ENCODE data around the gene PCGF2. TPM values are rescaled to one million over a fixed set of nuclear protein-coding genes. Genes with fewer than 3 reads are reported as not detected.
A peak's percentile ranks its signal among the peaks of the same experiment; 100 is the strongest.

PCGF2 gene
- total RNA-seq, 1 donor from 2014 or later, result 20.8 TPM

DNA sequence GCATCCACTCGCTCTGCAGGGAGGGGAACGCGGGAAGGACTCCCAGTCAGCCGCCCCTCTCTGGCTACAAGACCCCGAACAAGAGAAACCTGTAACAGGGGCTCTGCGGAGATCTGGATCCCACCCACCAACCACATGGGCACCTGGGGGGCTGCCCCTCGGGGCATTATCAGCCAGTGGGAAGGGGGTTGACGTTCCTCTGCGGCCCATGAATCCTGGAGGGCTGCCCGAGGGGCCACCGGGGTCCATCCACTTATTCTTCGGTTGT, 1.8 kb upstream of the PCGF2 start:
- H3K36me3 ChIP-seq (ENCODE audit: control insufficient read depth, insufficient read depth, low read length), result peaks cover 1% of the 10 kb centered on the region
- no peaks in the 10 kb centered on the region for H3K27me3 ChIP-seq (ENCODE audit: control insufficient read depth, insufficient read depth, low read length)
- TF ChIP-seq, protein P1, sequence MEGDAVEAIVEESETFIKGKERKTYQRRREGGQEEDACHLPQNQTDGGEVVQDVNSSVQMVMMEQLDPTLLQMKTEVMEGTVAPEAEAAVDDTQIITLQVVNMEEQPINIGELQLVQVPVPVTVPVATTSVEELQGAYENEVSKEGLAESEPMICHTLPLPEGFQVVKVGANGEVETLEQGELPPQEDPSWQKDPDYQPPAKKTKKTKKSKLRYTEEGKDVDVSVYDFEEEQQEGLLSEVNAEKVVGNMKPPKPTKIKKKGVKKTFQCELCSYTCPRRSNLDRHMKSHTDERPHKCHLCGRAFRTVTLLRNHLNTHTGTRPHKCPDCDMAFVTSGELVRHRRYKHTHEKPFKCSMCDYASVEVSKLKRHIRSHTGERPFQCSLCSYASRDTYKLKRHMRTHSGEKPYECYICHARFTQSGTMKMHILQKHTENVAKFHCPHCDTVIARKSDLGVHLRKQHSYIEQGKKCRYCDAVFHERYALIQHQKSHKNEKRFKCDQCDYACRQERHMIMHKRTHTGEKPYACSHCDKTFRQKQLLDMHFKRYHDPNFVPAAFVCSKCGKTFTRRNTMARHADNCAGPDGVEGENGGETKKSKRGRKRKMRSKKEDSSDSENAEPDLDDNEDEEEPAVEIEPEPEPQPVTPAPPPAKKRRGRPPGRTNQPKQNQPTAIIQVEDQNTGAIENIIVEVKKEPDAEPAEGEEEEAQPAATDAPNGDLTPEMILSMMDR (IDR thresholded peaks at IDR 0.05; ENCODE audit: insufficient read depth, low read length, poor library complexity, severe bottlenecking), result no peak
- no peak for DNase-seq (ENCODE audit: low read depth)
- H3K4me3 ChIP-seq (ENCODE audit: low read depth, low read length), result peak overlapping the region; percentile 93

DNA sequence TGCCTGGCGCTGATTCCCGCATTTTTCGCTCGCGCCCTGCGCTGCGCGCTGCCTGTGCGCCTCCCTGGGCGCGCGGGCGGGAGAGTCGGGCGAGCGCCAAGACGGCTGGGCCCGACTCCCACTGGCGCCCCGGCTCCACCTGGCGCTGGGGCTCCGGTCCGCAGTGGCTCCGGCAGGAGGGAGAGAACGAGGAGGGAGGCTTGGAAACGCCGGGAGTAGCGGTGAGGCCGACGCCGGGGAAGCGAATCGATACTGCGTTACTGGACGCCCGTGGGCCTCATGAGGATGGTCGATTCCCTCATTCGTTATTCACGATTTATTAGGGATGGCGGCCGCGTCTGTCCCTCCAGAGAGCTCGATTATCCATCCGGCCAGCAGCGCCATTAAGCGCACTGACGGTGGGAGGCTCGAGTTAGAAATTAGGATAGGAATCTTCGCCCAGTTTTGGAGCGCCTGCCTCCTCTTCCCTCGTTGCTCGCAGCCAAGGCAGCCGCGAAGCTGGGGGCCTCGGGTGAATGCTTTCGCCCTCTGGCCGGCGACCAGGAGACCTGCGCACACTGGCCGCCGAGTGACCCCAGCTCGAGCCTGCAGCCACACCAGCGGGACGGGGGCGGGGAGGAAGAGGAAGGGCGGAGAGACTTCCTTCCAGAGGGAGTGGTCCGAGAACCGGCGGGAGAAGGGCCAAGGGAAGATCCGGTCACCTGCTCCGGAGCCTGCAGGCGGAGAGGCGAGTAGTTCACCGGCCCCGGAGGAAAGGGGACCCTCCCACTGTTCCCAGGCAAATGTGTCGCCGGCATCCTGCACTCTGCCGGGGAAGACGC, 1.3 kb upstream of the PCGF2 start:
- Histone ChIP-seq H3K36me3 (ENCODE audit: control insufficient read depth, insufficient read depth, low read length) (no peaks in the 10 kb centered on the region), H3K27me3 (ENCODE audit: control insufficient read depth, insufficient read depth, low read length) (no peaks in the 10 kb centered on the region), H3K4me3 (ENCODE audit: low read depth, low read length) (peak overlapping the region; percentile 93)
- DNase-seq (ENCODE audit: low read depth), result peak; percentile 43
- TF ChIP-seq, protein P1 (IDR thresholded peaks at IDR 0.05; ENCODE audit: insufficient read depth, low read length, poor library complexity, severe bottlenecking), result no peak

DNA sequence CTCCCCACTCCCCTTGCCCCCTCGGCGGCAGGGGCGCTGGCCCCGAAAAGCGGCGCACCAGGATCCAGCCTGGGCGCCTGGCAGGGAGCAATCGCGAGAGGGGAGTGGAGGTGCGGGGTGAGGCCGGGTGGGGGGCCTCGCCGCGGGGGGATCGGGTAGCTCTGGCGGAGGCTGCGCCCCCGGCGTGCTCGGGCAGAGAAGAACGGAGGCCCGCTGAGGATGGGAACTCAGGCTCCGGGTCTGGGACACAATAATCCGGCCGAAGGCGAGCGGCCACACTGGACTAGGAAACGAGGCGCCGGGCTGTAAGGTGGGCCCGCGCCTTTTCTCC, 721 bp upstream of the PCGF2 start:
- no peaks in the 10 kb centered on the region for H3K27me3 ChIP-seq (ENCODE audit: control insufficient read depth, insufficient read depth, low read length)
- no peak for DNase-seq (ENCODE audit: low read depth)
- TF ChIP-seq, protein P1 (IDR thresholded peaks at IDR 0.05; ENCODE audit: insufficient read depth, low read length, poor library complexity, severe bottlenecking), result no peak
- no peaks in the 10 kb centered on the region for H3K36me3 ChIP-seq (ENCODE audit: control insufficient read depth, insufficient read depth, low read length)
- H3K4me3 ChIP-seq (ENCODE audit: low read depth, low read length), result peak overlapping the region; percentile 93

DNA sequence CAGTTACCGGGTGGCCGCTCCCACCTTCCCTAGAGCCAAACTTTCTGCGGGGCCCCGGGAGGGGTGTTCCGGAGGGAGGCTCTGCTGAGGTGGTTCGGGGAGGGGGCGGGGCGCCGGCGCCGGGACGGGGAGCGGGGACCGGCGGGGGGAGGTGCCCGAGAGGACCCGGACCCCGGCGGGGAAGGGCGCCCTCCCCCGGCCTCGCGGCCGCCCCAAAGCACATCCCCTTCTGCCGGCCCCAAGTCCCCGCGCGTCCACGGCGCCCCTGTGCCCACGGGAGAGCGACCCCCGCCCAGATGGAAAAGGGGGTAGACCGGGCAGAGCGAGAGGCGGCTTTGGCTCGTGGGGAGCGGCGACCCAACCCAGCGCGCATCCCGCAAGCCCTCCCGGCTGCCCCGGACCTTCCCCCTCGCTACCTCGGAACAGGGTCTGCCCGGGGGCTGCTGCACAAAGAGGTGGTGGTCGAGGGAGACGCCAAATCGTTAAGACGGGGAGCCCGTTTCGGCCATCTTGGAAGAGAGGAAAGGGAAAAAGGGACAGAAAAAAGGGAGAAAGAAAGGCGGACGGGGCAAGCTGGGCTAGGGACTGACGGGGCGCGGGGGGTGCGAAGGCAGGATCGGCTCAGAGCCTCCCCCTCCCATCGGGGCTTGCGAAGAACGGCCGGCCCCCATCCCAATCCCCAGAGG, 530 bp downstream of the PCGF2 start:
- Histone ChIP-seq H3K4me3 (ENCODE audit: low read depth, low read length) (peak overlapping the region; percentile 93), H3K27me3 (ENCODE audit: control insufficient read depth, insufficient read depth, low read length) (no peaks in the 10 kb centered on the region), H3K36me3 (ENCODE audit: control insufficient read depth, insufficient read depth, low read length) (no peaks in the 10 kb centered on the region)
- no peak for DNase-seq (ENCODE audit: low read depth)
- TF ChIP-seq, protein P1 (IDR thresholded peaks at IDR 0.05; ENCODE audit: insufficient read depth, low read length, poor library complexity, severe bottlenecking), result no peak

DNA sequence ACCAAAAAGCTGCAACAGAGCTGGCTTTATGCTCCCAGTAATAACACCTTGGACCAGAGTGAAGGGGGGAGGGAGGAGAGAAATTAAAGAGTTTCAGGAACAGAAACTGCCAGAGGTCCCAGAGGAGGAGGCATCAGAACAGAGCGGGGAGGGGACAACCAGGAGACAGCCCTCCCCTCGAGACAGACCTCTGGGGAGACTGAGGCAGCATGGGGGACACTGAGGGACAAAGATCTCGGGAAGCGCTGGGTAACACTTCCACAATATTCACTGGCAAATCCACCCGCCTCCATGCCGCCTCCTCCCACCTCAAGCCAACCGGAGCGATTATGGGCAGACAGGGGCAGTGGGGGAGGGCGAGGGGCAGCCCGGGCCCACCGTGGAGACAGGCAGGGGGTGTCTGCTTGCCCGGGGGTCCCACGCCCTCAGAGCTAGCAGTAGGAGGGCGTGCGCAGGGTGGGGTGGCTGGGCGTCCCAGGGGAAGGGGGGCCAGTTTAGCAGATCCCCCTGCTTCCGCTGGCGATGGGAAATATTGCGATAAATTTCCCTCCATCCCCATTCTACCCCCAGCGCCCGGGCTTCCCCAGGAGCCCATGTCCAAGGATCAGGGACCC, 1.2 kb downstream of the PCGF2 start:
- no peak for DNase-seq (ENCODE audit: low read depth)
- Histone ChIP-seq H3K27me3 (ENCODE audit: control insufficient read depth, insufficient read depth, low read length) (no peaks in the 10 kb centered on the region), H3K36me3 (ENCODE audit: control insufficient read depth, insufficient read depth, low read length) (no peaks in the 10 kb centered on the region), H3K4me3 (ENCODE audit: low read depth, low read length) (peak overlapping the region; percentile 93)
- TF ChIP-seq, protein P1 (IDR thresholded peaks at IDR 0.05; ENCODE audit: insufficient read depth, low read length, poor library complexity, severe bottlenecking), result no peak
